H1 (cell line): ENCODE measurements around the gene COL10A1. TPM values are rescaled to one million over a fixed set of nuclear protein-coding genes. Genes with fewer than 3 reads are reported as not detected.

Experiments used
- CTCF ChIA-PET: fragments of 300-600 bp; sonication (Branson Sonifier 250); formaldehyde crosslinking; loops from one replicate; lab custom pipeline; 2021; ENCODE audit not compliant: partially characterized antibody; lab: Charles Lee
- POLR2A ChIA-PET: fragments of 300-600 bp; sonication (Branson Sonifier 250); formaldehyde crosslinking; loops from one replicate; lab custom pipeline; 2021; ENCODE audit warnings: inconsistent platforms; ENCODE audit not compliant: partially characterized antibody; lab: Charles Lee
- DNase-seq, 2 experiments: peaks; one replicate each; pipeline versions ENCODE4 v3.0.0 to v3.0.0-alpha.2; 2010 to 2022; ENCODE audit warnings: low spot score in 2 of 2, low read depth in 1 of 2, mixed read lengths in 1 of 2
- FAIRE-seq: peaks from 2 replicates; lab custom pipeline; 2011; peaks lifted over from hg19 to GRCh38; lab: Jason Lieb, UNC
- H2AFZ ChIP-seq: 2 replicates; pipeline ENCODE4 v1.8.1; 2012; ENCODE audit warnings: low read length, inconsistent platforms
- H2AK5ac ChIP-seq: 2 replicates; pipeline ENCODE4 v1.6.1; 2013; ENCODE audit warnings: low read depth, low read length
- H2BK120ac ChIP-seq: replicated peaks from 2 replicates; pipeline ENCODE3; 2013; ENCODE audit warnings: low read depth, low read length, inconsistent platforms
- H2BK12ac ChIP-seq: 2 replicates; pipeline ENCODE4 v1.6.1; 2013; ENCODE audit warnings: low read depth, low read length
- H2BK15ac ChIP-seq: 2 replicates; pipeline ENCODE4 v1.6.1; 2013; ENCODE audit warnings: low read length
- H2BK20ac ChIP-seq: 2 replicates; pipeline ENCODE4 v1.6.1; 2013; ENCODE audit warnings: low read length
- H2BK5ac ChIP-seq: 2 replicates; pipeline ENCODE4 v1.6.1; 2013; ENCODE audit warnings: low read depth, low read length
- H3K14ac ChIP-seq: 2 replicates; pipeline ENCODE4 v1.6.1; 2013; ENCODE audit warnings: inconsistent platforms; ENCODE audit not compliant: insufficient read length
- H3K18ac ChIP-seq: 2 replicates; pipeline ENCODE4 v1.6.1; 2013; ENCODE audit warnings: low read length; ENCODE audit errors: extremely low read depth
- H3K23ac ChIP-seq: 2 replicates; pipeline ENCODE4 v1.6.1; 2013; ENCODE audit warnings: inconsistent platforms; ENCODE audit not compliant: insufficient read length
- H3K23me2 ChIP-seq: 2 replicates; pipeline ENCODE4 v1.6.1; 2013; ENCODE audit warnings: low read depth, low read length
- H3K27ac ChIP-seq: 2 replicates; pipeline ENCODE4 v1.6.1; 2011; ENCODE audit warnings: low read depth, low read length, inconsistent platforms
- H3K27me3 ChIP-seq, 4 experiments: replicated peaks in 1 of 4; 1 replicate in 1 of 4; 2 replicates in 3 of 4; pipeline versions ENCODE4 v1.6.1 to v1.8.1; 2011 to 2013; ENCODE audit warnings: low read length in 3 of 4, mild to moderate bottlenecking in 3 of 4, inconsistent platforms in 2 of 4, mixed read lengths in 2 of 4, moderate library complexity in 1 of 4; ENCODE audit not compliant: control insufficient read depth in 3 of 4, insufficient read depth in 3 of 4; ENCODE audit errors: extremely low read depth in 1 of 4
- H3K36me3 ChIP-seq, 4 experiments: 2 replicates each; pipeline versions ENCODE4 v1.6.1 to v1.8.1; 2011 to 2013; ENCODE audit warnings: mild to moderate bottlenecking in 4 of 4, low read length in 3 of 4, moderate library complexity in 2 of 4, control low read depth in 1 of 4, inconsistent platforms in 1 of 4; ENCODE audit not compliant: insufficient read depth in 4 of 4, control insufficient read depth in 2 of 4
- H3K4ac ChIP-seq: replicated peaks from 2 replicates; pipeline ENCODE3; 2013; ENCODE audit warnings: low read length, low read depth, mixed read lengths, inconsistent platforms; ENCODE audit not compliant: insufficient read length
- H3K4me1 ChIP-seq, 4 experiments: replicated peaks in 1 of 4; 1 replicate in 1 of 4; 2 replicates in 3 of 4; pipeline versions ENCODE4 v1.6.1 to v1.8.1; 2011 to 2013; ENCODE audit warnings: low read length in 3 of 4, inconsistent platforms in 2 of 4, mixed read lengths in 1 of 4; ENCODE audit not compliant: insufficient read depth in 4 of 4, control insufficient read depth in 3 of 4
- H3K4me2 ChIP-seq, 2 experiments: 2 replicates each; pipeline versions ENCODE4 v1.6.1 to v1.8.1; 2011 to 2013; ENCODE audit warnings: low read depth in 2 of 2, low read length in 2 of 2, control low read depth in 1 of 2, inconsistent platforms in 1 of 2, mild to moderate bottlenecking in 1 of 2; ENCODE audit not compliant: insufficient read depth in 1 of 2
- H3K4me3 ChIP-seq, 4 experiments: fragments of 200-600, 300-600 bp in 1 of 4; sonication (generic), shearing (Covaris generic), sonication (Bioruptor Twin) in 1 of 4; 2 replicates each; pipeline versions ENCODE4 v1.5.1 to v1.8.1; 2011 to 2016; ENCODE audit warnings: low read length in 4 of 4, low read depth in 3 of 4, control low read depth in 2 of 4, inconsistent platforms in 2 of 4, mild to moderate bottlenecking in 2 of 4, mixed read lengths in 1 of 4, moderate library complexity in 1 of 4; ENCODE audit not compliant: insufficient read depth in 2 of 4; ENCODE audit errors: extremely low read depth in 1 of 4
- H3K56ac ChIP-seq: replicated peaks from 2 replicates; pipeline ENCODE3; 2013; ENCODE audit warnings: low read depth, mild to moderate bottlenecking, mixed read lengths, low read length, inconsistent platforms; ENCODE audit not compliant: insufficient read length
- H3K79me1 ChIP-seq: 2 replicates; pipeline ENCODE4 v1.6.1; 2013; ENCODE audit warnings: low read depth, low read length, control low read depth
- H3K79me2 ChIP-seq, 2 experiments: 2 replicates each; pipeline versions ENCODE4 v1.6.1 to v1.8.1; 2012 to 2013; ENCODE audit warnings: low read length in 2 of 2, mild to moderate bottlenecking in 2 of 2, inconsistent platforms in 1 of 2; ENCODE audit not compliant: insufficient read depth in 2 of 2, control insufficient read depth in 1 of 2
- H3K9ac ChIP-seq, 4 experiments: replicated peaks in 1 of 4; 1 replicate in 1 of 4; 2 replicates in 3 of 4; pipeline versions ENCODE4 v1.6.1 to v1.8.1; 2011 to 2013; ENCODE audit warnings: low read depth in 3 of 4, low read length in 3 of 4, control low read depth in 2 of 4, mild to moderate bottlenecking in 2 of 4, moderate library complexity in 2 of 4, inconsistent platforms in 1 of 4; ENCODE audit errors: extremely low read depth in 1 of 4
- H3K9me3 ChIP-seq, 2 experiments: 2 replicates each; pipeline versions ENCODE4 v1.6.1 to v1.8.1; 2012 to 2013; ENCODE audit warnings: mild to moderate bottlenecking in 2 of 2, moderate library complexity in 2 of 2, control low read depth in 1 of 2, inconsistent platforms in 1 of 2, low read depth in 1 of 2, low read length in 1 of 2, mixed read lengths in 1 of 2; ENCODE audit not compliant: insufficient read depth in 2 of 2
- H4K20me1 ChIP-seq, 2 experiments: replicated peaks in 1 of 2; 2 replicates each; pipeline versions ENCODE3 to v1.8.1; 2011 to 2013; ENCODE audit warnings: inconsistent platforms in 2 of 2, low read length in 2 of 2, mild to moderate bottlenecking in 1 of 2; ENCODE audit not compliant: insufficient read depth in 2 of 2, control insufficient read depth in 1 of 2
- H4K5ac ChIP-seq: 2 replicates; pipeline ENCODE4 v1.6.1; 2013; ENCODE audit warnings: low read length, low read depth, mixed read lengths, inconsistent platforms; ENCODE audit not compliant: insufficient read length
- H4K8ac ChIP-seq: 2 replicates; pipeline ENCODE4 v1.8.0; 2013; ENCODE audit warnings: mild to moderate bottlenecking, moderate library complexity, low read length, inconsistent platforms; ENCODE audit not compliant: insufficient read depth; ENCODE audit errors: extremely low read depth
- H4K91ac ChIP-seq: replicated peaks from 2 replicates; pipeline ENCODE3; 2013; ENCODE audit warnings: low read length, mixed read lengths, inconsistent platforms; ENCODE audit not compliant: insufficient read length
- CREB1 ChIP-seq: IDR thresholded peaks from 2 replicates; pipeline ENCODE4 v1.6.1; 2012; ENCODE audit warnings: inconsistent platforms
- NANOG ChIP-seq: IDR thresholded peaks from 2 replicates; pipeline ENCODE4 v1.6.1; 2011; ENCODE audit warnings: low read length, low read depth, mild to moderate bottlenecking, inconsistent platforms; ENCODE audit not compliant: insufficient read depth, poor library complexity, severe bottlenecking
- PHF8 ChIP-seq: fragments of 200-600 bp; sonication (generic); conservative IDR thresholded peaks from 2 replicates; pipeline ENCODE4 v1.7.1; 2012; ENCODE audit warnings: low read depth, mild to moderate bottlenecking, inconsistent platforms, low read length, moderate library complexity
- RXRA ChIP-seq: IDR thresholded peaks from 2 replicates; pipeline ENCODE4 v1.6.1; 2011; ENCODE audit warnings: low read depth, mild to moderate bottlenecking, low read length, moderate library complexity; ENCODE audit not compliant: insufficient read depth
- WGBS, 2 experiments: shearing (Covaris generic) in 1 of 2; methylation state at CpG; one replicate each; pipeline versions ENCODE4 v1.1.6 to v1.1.7; 2013 to 2015; ENCODE audit warnings: low lambda C conversion rate in 2 of 2, mixed read lengths in 2 of 2, inconsistent platforms in 1 of 2, low coverage in 1 of 2, missing lambda C conversion rate in 1 of 2; ENCODE audit not compliant: insufficient replicate concordance in 2 of 2, insufficient coverage in 1 of 2, insufficient read length in 1 of 2; ENCODE audit errors: extremely low coverage in 1 of 2, missing lambda C conversion rate in 1 of 2; 5-methylcytosine and 5-hydroxymethylcytosine counted together
- polyA plus RNA-seq, 7 experiments: library from polyadenylated mRNA; depleted of rRNA in 3 of 7; stranded (reverse) in 5 of 7; unstranded in 2 of 7; fragments of >200 nt in 5 of 7; fragments of 200-250 nt in 2 of 7; gene quantifications; 1 replicate in 5 of 7; 2 replicates in 1 of 7; 4 replicates in 1 of 7; pipeline versions ENCODE4 v1.2.1 to v1.2.3, GENCODE V29; 2011 to 2013; ENCODE audit warnings: missing spikeins in 2 of 7, mixed read lengths in 2 of 7
- total RNA-seq: library from RNA; stranded (reverse); fragmentation: NEBNext Ultra II Directional; extraction: Animal tissue kit (Norgen Biotek cat#: 25700); gene quantifications from 2 replicates; pipeline ENCODE4 v1.2.1, GENCODE V29; 2021

COL10A1 gene
- total and polyA plus RNA-seq, 2 of the 8 experiments (the other 6 are each of a cell fraction or from before 2014, with no cell fraction given), result not detected

- Histone ChIP-seq H3K9me3 (no peaks in the 10 kb centered on the region; a peak in 1 of 4 replicates), H3K36me3 (no peaks in the 10 kb centered on the region; a peak in 3 of 8 replicates), H3K79me1 (no peaks in the 10 kb centered on the region), H2BK120ac (no peak overlapping the region), H3K23ac (no peak overlapping the region), H3K18ac (no peak overlapping the region), H2BK20ac (no peak overlapping the region), H3K4ac (no peak overlapping the region), H3K14ac (no peak overlapping the region), H3K9ac (no peak overlapping the region), H4K8ac (no peak overlapping the region), H3K79me2 (peaks cover 0 to 16% of the 10 kb centered on the region in 2 experiments; a peak in 2 of 4 replicates), H3K4me2 (no peak overlapping the region), H4K20me1 (no peaks in the 10 kb centered on the region), H3K4me1 (no peaks in the 10 kb centered on the region), H3K56ac (no peak overlapping the region), H3K27ac (no peak overlapping the region), H4K91ac (no peak overlapping the region), H2BK12ac (no peak overlapping the region), H2BK5ac (no peak overlapping the region), H3K4me3 (no peak overlapping the region), H3K23me2 (no peaks in the 10 kb centered on the region), H3K27me3 (no peaks in the 10 kb centered on the region), H4K5ac (no peak overlapping the region), H2AFZ (no peak overlapping the region), H2AK5ac (no peak overlapping the region), H2BK15ac (no peak overlapping the region)
- ChIA-PET POLR2A (no interaction called here), CTCF (interaction anchor here (2.3 kb wide), 1 partner anchor 57 kb away, joined by 4 read pairs; no protein-coding TSS in a partner anchor)
- FAIRE-seq (peak; percentile 7), DNase-seq (no peak)
- TF ChIP-seq CREB1, result no peak
- TF ChIP-seq PHF8, result no peak
- TF ChIP-seq RXRA, result no peak
- no peak for TF ChIP-seq NANOG
- 96% methylated on average over 3 of the region's 3 CpGs; no CpG with 5 or more reads in 1 of the 2 experiments for WGBS, 2 experiments
Measured at GRCh38 chr6:116159782-116160524, 34.0 kb upstream of the COL10A1 start.
